ENCODE measurements around the gene IP6K3.

Gene IP6K3

GRCh38 chr6:33738879-33739278, 7.8 kb downstream of the IP6K3 start:
- DNase-seq: no peak

DNA sequence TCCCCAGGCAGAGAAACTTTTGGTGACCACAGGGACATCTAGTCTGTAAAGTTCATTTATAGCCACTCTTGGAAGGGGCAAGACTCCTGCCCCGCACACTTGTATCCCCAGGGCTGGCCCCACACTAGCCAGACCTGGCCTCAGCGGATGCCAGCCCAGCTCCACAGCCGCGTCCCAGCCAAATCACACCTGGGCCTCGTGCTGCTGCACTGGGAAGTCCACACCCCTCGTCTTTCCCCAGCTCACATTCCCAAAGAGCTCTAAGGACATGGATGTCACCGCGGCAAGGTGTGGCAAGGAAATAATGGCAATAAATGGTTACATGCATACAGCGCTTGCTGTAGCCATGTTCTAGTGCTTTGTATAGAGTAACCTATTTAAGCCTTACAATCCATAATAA, 8.6 kb downstream of the IP6K3 start:
- DNase-seq: no peak

DNA sequence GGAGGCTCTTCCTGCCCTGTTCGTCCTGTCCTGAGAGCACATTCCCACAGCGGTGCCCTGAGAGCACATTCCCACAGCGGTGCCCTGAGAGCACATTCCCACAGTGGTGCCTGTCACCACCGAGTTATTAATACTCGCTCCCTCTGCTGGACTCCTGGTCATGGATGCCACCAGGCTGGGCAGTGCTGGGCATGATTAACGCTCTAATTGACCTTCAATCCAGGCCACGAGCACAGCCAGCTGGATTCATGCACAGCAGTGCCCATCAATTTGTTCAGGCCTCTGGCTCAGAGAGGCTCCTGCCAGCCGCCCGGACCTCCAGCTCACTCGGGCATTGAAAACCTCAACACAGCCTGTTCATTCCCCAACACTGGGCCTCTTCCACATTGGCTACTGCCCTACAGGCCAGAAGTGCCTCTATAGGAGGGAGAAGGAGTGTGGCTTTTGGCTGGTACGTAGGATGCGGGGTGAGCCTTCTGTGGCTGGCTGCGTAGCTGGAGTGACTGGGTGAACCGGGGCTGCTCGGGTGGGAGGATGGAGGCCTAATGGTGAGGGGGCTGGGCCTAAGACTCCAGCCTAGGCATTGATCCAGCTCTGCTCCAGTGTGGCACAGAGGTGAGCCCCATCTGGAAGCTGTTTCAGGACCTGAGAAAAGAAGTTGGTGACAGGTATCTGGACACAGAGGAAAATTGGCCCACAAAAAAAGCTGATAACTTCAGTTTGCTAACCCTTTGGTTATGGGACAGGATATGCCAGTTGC, 9.3 kb downstream of the IP6K3 start:
- no peak for DNase-seq

GRCh38 chr6:33735216-33735615, 11.5 kb downstream of the IP6K3 start:
- no peak for DNase-seq

DNA sequence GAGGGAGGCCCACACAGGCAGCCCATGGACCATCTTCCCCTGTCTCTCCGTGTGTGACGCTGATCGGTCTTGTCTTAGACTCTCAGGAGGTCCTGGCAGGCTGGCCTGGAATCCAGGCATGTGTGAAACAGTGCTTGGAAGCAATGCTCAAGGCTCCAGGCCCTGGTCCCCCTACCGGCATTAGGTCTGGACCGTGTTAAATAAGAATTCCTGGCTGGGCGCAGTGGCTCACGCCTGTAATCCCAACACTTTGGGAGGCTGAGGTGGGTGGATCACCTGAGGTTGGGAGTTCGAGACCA, 13.0 kb downstream of the IP6K3 start:
- no peak for DNase-seq

DNA sequence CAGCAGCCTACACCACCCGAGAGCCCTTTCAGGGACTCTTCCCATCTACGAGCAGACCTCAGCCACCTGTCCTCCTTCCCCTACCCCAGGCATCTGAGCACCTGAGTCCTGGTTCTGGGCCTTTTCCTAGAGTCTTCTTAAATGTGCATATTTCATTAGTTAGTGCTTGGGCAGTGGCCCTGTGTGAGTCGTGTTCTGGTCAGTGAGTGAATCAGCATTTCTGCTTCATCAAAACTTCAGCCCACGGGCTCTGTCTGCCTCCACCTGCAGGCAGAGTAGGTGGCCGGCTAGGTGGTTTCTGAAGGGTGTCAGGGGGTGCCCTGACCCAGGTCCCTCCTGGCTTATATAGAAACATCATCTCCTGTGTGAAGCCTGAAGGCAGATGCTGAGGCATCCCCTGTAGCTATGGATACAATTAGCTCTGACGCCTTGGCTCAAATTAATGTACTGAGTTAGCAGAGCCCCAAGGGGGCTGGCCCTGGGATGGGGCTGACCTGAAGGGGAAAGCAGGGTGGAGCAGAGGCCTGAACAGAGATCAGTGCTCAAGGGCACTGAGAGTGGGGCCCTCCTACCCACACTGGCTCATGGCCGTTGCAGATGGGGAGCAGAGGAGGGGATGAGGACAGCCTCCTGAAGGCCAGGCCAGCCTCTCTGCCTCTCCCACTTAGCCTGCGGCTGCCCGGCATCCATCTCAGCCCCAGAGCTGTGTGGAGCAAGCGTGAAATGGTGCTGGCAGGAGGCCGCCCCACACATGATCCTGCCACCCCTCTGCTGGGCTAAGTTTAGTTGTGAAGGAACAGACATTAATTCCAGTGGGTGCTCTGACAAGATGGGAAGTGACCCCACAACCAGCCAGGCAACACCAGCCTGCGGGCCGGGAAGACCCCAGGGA, 13.6 kb downstream of the IP6K3 start:
- DNase-seq: no peak

- DNase-seq: no peak
Measured at GRCh38 chr6:33732385-33732784, 14.3 kb downstream of the IP6K3 start.

DNA sequence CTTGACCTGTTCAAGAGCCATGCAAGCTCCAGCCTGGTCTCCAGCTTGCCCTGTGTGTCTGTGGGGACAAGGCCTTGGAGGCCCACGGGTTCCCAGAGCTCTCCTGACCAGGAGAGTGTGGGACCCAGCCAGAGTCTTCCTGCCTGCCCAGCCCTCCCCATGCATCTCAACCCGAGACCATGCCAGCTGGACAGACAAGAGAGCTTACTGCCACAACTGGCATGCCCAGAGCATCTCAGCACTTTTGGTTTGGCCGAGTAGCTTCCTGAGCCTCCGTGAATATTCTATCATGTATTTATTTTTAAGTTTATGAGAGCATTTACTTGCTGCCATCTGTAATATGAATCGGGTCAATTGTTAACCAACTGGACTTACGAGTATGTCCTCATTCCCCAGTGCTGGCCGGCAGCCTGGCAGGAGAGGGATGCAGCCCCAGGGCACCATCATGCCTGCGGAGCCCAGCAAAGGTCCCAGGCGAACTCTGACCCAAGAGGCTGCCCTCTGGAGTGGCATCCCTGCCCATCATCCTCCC, 14.9 kb downstream of the IP6K3 start:
- DNase-seq: no peak

DNA sequence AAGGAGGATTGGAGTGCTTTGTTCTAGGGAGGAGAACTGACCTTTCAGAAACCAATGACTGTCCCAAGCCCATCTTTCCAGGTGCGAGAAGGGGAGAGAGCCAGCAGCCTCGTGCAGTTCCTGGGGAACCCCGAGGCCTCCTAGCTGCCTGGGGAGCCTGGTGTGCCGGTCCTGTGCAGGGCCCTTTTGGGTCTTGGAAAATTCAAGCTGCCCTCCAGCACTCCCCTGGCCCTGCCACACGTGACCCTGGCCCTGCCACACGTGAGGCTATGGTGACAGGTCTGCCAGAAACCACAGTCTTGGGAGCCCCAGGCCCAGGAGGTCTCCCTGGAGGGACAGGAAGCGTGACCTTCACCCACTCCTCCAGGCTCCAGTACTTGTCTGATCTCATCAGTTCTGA, 15.7 kb downstream of the IP6K3 start:
- no peak for DNase-seq

DNA sequence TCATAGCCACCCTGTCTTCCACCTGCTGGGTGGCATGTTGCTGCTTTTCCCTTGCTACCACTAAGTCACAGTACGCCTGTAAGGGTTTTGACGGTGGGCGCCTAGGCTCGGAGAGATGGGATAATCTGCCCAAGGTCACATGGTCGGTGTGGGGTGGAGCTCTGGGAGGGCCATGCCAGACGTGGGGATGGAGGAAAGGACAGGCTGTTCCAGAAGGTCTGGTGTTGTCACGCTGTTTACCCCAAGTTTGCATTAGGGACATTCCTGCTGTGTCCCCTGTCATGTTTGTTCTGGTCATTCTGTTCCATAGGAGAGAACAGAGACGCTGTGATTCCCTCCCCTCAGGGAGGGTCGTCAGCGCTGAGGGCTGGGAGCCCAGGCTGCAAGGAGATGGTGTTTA, 16.1 kb downstream of the IP6K3 start:
- no peak for DNase-seq

- DNase-seq: no peak
Measured at GRCh38 chr6:33729059-33729458, 17.6 kb downstream of the IP6K3 start.

GRCh38 chr6:33728438-33728837, 18.3 kb downstream of the IP6K3 start:
- no peak for DNase-seq

GRCh38 chr6:33727932-33728331, 18.8 kb downstream of the IP6K3 start:
- no peak for DNase-seq

- no peak for DNase-seq
Measured at GRCh38 chr6:33727126-33727525, 19.6 kb downstream of the IP6K3 start.

DNA sequence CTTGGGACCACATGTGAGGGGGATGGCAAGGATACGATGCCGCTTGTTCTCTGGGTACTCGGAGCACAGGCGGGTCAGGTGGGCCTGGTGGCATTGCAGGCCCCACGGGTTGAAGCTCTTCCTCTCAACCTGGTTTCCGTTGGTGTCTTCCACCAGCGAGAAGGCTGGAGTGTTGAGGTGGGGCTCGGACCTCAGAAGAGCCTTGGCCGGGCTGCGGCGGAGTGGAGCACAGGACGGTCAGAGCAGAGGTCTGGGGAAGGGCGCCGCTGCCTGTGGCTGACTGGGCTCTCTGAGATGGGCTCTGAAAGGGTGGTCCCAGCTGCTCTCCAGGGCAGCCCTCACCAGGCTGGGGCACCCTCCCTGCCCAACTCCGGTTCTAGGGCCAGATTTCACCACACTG, 20.0 kb downstream of the IP6K3 start:
- no peak for DNase-seq

GRCh38 chr6:33725891-33726673, 20.6 kb downstream of the IP6K3 start:
- DNase-seq: no peak

DNA sequence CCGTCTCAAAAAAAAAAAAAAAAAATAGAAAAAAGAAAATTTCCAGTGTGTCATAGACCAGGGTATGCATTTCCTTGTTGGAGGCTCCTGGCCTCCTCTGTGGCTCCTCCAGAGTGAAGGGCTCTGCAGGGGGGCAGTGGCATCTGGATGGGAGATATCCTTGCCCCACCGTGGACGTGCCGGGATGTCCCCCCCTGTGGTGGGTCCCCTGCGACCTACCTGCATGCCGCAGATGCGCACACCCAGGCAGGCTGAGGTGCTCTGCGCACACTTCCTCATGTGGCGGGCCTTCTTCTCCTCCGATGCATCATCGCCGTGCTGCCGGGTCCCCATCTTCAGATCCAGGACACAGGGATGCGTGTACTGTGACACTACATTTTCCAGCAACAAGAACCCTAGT, 21.5 kb downstream of the IP6K3 start:
- DNase-seq: no peak

GRCh38 chr6:33724102-33725023, 22.3 kb downstream of the IP6K3 start:
- DNase-seq: no peak

GRCh38 chr6:33723371-33724085, 23.2 kb downstream of the IP6K3 start:
- DNase-seq: no peak

DNA sequence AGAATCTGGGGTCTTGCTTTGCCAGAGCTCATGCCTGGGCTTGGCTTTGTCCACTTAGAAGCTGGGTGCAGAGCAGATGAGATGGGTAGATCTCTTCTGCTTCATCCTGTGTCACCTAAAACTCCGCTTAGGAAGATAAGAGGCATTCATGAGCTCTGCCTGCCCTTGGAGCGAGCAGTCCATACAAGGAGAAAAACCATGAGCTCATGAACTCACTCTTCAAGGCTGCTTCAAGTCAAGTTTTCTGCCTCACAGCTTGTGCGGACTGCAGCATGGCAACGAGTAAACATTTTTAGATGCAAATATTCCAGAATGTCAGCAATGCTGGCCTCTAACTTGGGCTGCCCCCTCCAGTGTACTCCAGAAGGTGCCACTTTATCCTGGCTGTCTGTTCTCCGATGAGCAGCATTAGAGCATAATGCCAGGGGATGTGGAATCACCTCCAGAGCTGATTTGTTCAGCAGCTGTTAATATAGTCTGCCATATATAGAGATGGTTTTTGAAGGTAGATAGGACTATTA, 24.5 kb downstream of the IP6K3 start:
- no peak for DNase-seq

GRCh38 chr6:33721508-33721907, 25.2 kb downstream of the IP6K3 start:
- DNase-seq: no peak
